Measurements from ENCODE around the gene ARHGAP24. TPM values are rescaled to one million over a fixed set of nuclear protein-coding genes. Genes with fewer than 3 reads are reported as not detected.

The ARHGAP24 gene
- total RNA-seq, 4 donors from 2014 or later = 3.6 to 35.3 (median 7.2) TPM

- 90 to 91% methylated on average over 2 of the region's 2 CpGs for WGBS, 2 donors
- intact Hi-C loops (cut with DNase I) = no loop called here
- Histone ChIP-seq H3K9me3 (no peaks in the 10 kb centered on the region), H3K4me3 (no peak overlapping the region), H3K4me1 (no peaks in the 10 kb centered on the region), H3K27me3 (no peaks in the 10 kb centered on the region), H3K36me3 (peaks cover 0 to 16% (median 0%) of the 10 kb centered on the region in 3 donors), H3K27ac (no peak overlapping the region)
- TF ChIP-seq CTCF (IDR thresholded peaks at IDR 0.05) = no peak
- TF ChIP-seq POLR2A (IDR thresholded peaks at IDR 0.05) = no peak
- DNase-seq = no peak
Measured at GRCh38 chr4:85993641-85994040, 518.7 kb downstream of the ARHGAP24 start.

GRCh38 chr4:85994576-85994975 lies 519.6 kb downstream of the ARHGAP24 start:
- Histone ChIP-seq H3K9me3 (no peaks in the 10 kb centered on the region), H3K36me3 (peaks cover 0 to 16% (median 0%) of the 10 kb centered on the region in 3 donors), H3K4me1 (no peaks in the 10 kb centered on the region), H3K27ac (no peak overlapping the region), H3K4me3 (no peak overlapping the region), H3K27me3 (no peaks in the 10 kb centered on the region)
- DNase-seq = no peak
- intact Hi-C loops (cut with DNase I) = no loop called here
- TF ChIP-seq POLR2A (IDR thresholded peaks at IDR 0.05) = no peak
- no peak for TF ChIP-seq CTCF (IDR thresholded peaks at IDR 0.05)

- no peak overlapping the region for H3K4me3 ChIP-seq
- TF ChIP-seq CTCF (IDR thresholded peaks at IDR 0.05) (no peak), POLR2A (IDR thresholded peaks at IDR 0.05) (no peak)
- DNase-seq = no peak
- no peaks in the 10 kb centered on the region for H3K9me3 ChIP-seq
- intact Hi-C loops (cut with DNase I) = no loop called here
- H3K27ac ChIP-seq = no peak overlapping the region
- H3K4me1 ChIP-seq = no peaks in the 10 kb centered on the region
- WGBS, 2 donors = 60 to 67% methylated on average over 3 of the region's 6 CpGs
- peaks cover 0 to 16% (median 0%) of the 10 kb centered on the region in 3 donors for H3K36me3 ChIP-seq
- H3K27me3 ChIP-seq = no peaks in the 10 kb centered on the region
Measured at GRCh38 chr4:85995361-85995760, 520.4 kb downstream of the ARHGAP24 start.

GRCh38 chr4:86001591-86001990 lies 526.6 kb downstream of the ARHGAP24 start:
- Histone ChIP-seq H3K36me3 (no peaks in the 10 kb centered on the region), H3K27ac (no peak overlapping the region), H3K9me3 (no peaks in the 10 kb centered on the region), H3K27me3 (no peaks in the 10 kb centered on the region), H3K4me1 (no peaks in the 10 kb centered on the region), H3K4me3 (no peak overlapping the region)
- no peak for DNase-seq
- 87 to 91% methylated on average over 2 of the region's 2 CpGs for WGBS, 2 donors
- intact Hi-C loops (cut with DNase I) = no loop called here
- TF ChIP-seq CTCF (IDR thresholded peaks at IDR 0.05) (no peak), POLR2A (IDR thresholded peaks at IDR 0.05) (no peak)

GRCh38 chr4:86004030-86004429 lies 529.1 kb downstream of the ARHGAP24 start:
- intact Hi-C loops (cut with DNase I) = no loop called here
- WGBS, 2 donors = 74 to 88% methylated on average over 2 of the region's 2 CpGs
- Histone ChIP-seq H3K4me1 (no peaks in the 10 kb centered on the region), H3K27ac (no peak overlapping the region), H3K36me3 (no peaks in the 10 kb centered on the region), H3K27me3 (no peaks in the 10 kb centered on the region), H3K4me3 (no peak overlapping the region), H3K9me3 (no peaks in the 10 kb centered on the region)
- DNase-seq = no peak
- TF ChIP-seq CTCF (IDR thresholded peaks at IDR 0.05) (no peak), POLR2A (IDR thresholded peaks at IDR 0.05) (no peak)

Measured in esophagus squamous epithelium (tissue), 5 donors.